ENCODE measurements around the gene ARHGAP15.

ARHGAP15 gene

DNA sequence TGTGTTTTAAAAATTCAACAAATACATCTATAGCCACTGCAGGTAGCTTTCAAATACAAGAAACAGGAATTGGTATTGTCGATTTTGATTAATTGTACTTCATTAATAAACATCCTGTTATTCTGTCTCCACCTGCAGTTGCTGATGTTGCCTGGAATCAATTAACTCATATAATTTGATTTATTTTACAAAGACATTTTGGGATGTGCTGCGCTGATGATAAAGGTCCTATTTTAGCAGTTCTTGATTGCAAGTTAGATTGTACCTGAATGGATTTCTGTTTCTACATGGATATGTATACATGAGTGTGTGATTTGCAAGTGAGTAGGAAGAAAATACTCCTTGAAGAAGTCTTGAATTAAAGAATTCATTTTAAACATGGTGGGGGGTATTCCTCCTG, 605.3 kb downstream of the ARHGAP15 start:
- DNase-seq = no peak

DNA sequence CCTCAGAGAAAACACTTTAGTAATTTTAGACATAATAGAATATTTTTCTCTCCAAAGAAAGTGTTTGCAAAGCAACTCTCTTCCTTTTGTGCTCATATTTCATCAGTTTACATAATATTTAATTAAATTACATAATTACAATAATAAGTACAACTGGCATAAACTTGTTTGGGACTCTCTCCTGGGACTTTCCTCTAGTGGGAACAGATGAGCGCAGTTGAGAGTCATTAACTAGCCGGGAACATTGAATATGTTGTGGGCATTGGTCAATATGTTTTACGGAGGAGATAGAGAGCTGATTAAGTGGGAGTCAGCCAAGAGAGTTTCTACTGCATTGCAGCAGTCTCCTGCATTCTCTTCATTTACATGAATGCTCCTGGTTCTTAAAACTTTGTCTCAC, 607.7 kb downstream of the ARHGAP15 start:
- DNase-seq = no peak

GRCh38 chr2:143740431-143740830, 611.2 kb downstream of the ARHGAP15 start:
- DNase-seq = no peak

GRCh38 chr2:143741205-143741604, 612.0 kb downstream of the ARHGAP15 start:
- no peak for DNase-seq

DNA sequence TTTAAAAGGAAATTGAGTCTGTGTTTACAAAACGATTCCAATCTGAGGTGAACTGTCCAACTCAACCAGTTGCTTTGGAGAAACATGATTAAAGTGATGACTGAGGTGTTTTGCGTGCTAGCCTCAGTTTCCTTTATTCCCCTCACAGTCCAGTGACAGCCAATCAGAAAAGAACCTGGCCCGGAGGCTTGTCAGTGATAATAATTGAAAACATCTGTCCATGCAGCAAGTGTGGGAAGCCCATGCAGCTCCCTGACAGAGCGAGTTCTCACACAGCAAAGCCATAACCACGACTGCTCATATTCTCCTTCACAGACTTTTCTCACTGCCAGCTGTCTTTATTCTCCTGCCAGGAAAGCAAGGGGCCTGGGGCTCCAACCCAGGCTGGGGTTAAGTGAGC, 613.4 kb downstream of the ARHGAP15 start:
- no peak for DNase-seq

GRCh38 chr2:143744114-143744513, 614.9 kb downstream of the ARHGAP15 start:
- DNase-seq = no peak

DNA sequence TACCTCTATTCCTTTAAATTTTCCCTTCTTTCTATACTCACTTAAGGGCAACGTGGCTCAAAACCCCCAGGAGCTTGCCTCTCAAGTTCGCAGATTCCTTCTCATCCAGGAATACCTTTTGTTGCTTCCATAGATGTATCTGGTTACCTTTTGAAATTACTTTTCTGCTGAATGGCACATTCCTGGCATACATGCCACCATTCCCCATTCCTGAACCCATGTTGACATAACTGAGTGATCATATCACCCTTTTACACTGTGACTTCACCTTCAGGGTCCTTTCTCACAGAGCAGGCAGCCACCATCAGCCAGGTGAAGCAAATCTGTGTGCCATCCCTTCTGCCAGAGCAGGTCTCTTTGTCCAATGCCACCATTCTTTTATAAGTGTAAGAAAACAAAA, 615.8 kb downstream of the ARHGAP15 start:
- no peak for DNase-seq

- DNase-seq = no peak
Measured at GRCh38 chr2:143754742-143755141, 625.5 kb downstream of the ARHGAP15 start.

GRCh38 chr2:143758629-143759330, 629.6 kb downstream of the ARHGAP15 start:
- DNase-seq = no peak

DNA sequence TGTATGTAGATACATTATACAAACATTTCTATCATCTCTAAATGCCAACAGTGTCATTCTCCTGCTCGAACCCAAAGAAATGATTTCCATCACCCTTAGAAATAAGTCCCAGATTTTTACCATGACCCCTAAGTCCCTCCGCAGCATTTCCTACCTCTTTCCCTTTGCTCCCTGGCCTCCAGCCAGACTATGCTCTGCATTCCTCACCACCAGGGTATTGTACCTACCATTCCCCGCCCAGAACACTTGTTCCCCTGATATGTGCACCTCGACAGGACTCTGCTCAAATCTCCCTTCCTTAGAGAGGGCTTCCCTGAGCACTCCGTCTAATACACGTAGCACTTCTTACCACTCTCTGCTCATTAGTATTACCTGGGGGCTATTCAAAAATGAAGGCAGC, 630.2 kb downstream of the ARHGAP15 start:
- no peak for DNase-seq

GRCh38 chr2:143762176-143762928, 633.1 kb downstream of the ARHGAP15 start:
- DNase-seq = no peak

DNA sequence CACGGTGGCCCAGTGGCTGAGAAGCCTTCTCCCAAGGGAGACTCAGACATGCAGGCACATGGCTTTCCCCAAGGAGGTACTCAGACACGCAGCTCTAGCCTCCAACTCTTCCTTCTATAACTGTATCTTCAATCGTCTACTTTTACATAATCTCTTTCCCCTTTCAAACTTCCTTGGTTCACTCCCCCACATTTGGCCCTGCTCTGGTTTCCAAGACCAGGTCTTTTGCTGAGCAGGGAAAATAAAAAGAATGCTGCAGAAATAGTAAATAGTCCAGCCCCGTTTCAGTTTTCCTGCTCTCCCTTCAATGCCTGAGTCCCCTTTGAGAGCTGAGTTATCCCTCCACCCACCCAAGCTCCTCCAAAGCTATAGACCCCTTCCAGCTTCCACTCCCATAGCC, 635.0 kb downstream of the ARHGAP15 start:
- DNase-seq = no peak

- no peak for DNase-seq
Measured at GRCh38 chr2:143764706-143765105, 635.5 kb downstream of the ARHGAP15 start.

GRCh38 chr2:143768991-143769390, 639.8 kb downstream of the ARHGAP15 start:
- no peak for DNase-seq

- no peak for DNase-seq
Measured at GRCh38 chr2:143771939-143772338, 642.7 kb downstream of the ARHGAP15 start.

DNA sequence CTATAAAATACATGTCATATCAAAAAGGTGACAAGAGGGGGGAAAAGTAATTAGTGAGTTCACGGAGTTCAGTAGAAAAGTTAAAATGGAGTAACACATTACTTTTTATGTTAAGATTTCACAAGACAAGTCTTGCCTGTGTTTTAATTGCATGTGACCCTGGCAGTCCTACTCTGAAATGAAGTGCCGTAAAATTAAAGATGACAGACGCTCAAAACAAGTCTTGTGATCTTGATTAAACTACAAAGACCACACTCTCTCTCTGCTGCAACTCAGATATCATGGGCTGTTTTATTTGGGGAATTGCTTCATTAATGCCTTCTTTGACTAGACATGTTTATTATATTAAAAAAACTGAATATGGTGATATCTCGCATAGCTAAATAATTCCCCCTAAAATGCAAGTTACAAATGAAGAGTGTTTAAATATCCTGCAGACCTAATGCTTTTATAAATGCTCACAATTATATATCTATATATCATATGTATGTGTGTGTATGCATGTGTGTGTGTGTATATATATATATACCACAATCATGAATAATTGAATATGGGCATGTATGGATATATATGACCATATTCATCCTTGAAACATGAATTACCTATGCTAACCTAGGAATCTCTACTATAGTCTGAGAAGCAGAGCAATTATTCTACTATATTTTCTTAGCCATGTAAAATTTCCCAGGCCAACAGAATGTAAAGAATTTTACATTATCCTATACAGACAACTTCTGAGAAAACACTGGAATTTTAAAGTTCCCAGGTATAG, 647.5 kb downstream of the ARHGAP15 start:
- no peak for DNase-seq

DNA sequence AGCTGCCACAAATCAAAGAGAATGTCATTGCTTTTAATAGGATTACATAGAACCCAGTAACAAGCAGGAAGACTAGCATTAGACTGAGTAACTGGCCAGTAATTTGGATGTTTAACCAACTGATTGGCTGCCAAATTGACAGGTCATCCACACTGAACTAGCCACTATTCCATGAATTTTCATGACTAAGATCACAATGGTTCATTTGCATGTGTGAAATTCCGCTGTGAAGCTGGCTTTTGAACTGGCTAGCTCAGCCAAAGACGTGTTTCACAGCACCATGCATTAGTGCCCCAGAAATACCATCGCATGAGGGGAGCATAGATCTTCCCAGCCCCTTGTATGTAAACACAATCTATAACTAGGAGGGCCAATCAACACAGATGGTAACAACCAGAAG, 649.8 kb downstream of the ARHGAP15 start:
- DNase-seq = peak in 1 of 2 donors; percentile 2

DNA sequence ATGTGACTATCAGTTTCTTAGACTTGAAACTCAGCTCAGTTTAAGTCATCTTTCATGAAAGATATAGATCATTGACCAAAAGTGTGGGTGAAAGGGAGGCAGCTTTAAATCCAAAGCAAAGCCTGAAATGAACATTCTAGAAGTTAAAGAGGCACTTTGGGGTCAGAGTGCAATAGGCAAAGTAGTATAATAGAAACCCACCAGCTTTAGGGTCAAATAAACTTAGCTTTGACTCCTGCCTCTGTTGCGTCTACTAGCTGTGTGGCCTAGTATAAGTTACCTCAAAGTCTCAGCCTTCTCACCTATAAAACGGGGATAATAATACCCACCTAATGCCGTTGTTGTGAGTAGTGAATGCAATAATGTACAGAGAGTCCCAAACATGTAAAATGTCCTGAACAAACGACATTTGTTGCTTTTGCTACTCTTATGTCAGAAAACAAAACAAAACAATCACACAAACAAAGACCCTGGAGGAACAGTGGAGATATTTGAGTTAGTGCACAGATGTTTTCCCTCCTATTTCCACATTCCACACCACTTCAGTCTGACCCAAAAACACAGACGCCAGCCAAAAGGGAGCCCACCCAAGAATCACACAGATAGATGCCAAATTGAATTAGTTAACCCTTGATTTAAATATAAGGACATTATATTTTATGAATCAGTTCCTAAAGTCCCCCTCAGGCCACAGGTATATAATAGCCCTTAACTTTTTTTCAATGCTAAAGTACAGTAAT, 657.0 kb downstream of the ARHGAP15 start:
- no peak for DNase-seq

GRCh38 chr2:143787674-143788073, 658.5 kb downstream of the ARHGAP15 start:
- DNase-seq = no peak

- DNase-seq = no peak
Measured at GRCh38 chr2:143792602-143793001, 663.4 kb downstream of the ARHGAP15 start.

DNA sequence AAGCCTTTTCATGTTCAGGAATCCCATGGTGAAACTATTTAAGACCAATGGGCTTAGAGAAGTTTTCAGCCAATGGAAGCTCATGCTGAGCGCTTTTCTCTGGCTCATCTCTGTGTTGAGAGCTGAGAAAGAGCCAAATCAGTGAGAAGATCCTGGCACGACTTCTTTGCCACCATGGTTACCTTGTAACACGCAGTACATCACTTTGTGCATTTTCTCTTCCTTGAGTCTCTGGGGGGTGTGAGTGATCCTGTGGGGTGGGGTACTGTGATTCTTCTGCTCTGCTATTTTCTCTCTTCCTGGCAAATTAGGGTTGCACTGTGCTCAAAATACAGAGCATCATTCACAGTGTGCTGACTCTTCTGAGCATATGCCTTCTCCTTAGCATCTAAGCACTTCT, 664.2 kb downstream of the ARHGAP15 start:
- no peak for DNase-seq

GRCh38 chr2:143796051-143796450, 666.8 kb downstream of the ARHGAP15 start:
- DNase-seq = no peak

- DNase-seq = no peak
Measured at GRCh38 chr2:143801561-143801960, 672.3 kb downstream of the ARHGAP15 start.

Measured in hippocampal formation (tissue), 2 donors.